ENCODE data around the gene FAT3.
A peak's percentile ranks its signal among the peaks of the same experiment; 100 is the strongest.

Gene FAT3

DNA sequence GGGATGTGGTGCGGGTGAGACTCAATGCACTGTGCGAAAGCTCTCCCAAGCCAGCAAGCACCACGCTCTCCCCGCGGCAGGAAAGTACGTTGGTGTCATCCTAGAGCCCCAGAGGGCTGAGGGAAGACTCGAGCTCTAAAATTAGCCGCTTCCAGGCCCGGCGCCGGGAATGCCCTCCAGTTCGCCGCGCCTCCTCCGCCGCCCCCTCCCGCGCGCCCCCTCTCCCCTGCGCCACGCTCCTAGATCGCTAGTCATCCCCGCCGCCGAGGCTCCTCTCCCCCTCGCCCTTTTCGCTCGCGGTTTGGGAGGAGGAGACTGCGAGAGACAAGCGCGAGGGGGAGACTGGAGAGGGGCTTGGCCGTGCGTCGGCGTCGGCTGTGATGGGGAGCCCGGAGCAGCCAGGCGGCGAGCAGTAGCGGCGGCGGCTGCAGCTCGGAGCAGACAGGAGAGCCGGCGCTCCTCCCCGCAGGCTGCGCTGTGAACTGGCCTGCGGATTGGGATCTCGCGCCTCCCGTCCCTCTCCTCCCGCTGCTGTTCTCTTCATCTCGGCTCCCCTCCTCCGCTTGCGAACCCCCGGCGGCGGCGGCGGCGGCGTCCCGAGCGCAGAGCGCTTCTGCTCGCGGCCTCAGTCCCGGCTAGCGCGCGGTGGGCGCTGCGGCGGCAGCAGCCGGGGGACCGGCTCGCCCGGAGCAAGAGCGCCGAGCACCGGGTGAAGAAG, at the start of gene FAT3:
Gene FAT3 (plus strand): TSS at position 412 of the 718 bp plus-strand sequence. CDS start 127,295 bp downstream, outside the sequence.
- H3K4me3 ChIP-seq (ENCODE audit: low read depth, low read length), result peak within 1 kb of the TSS; percentile 62
- CTCF ChIA-PET, result interaction anchor here (1.0 to 1.1 kb wide), 2 partner anchors 8 to 680 kb away, joined by 4 read pairs; no protein-coding TSS in a partner anchor
- no peak for DNase-seq (ENCODE audit: low read depth, low spot score)

DNA sequence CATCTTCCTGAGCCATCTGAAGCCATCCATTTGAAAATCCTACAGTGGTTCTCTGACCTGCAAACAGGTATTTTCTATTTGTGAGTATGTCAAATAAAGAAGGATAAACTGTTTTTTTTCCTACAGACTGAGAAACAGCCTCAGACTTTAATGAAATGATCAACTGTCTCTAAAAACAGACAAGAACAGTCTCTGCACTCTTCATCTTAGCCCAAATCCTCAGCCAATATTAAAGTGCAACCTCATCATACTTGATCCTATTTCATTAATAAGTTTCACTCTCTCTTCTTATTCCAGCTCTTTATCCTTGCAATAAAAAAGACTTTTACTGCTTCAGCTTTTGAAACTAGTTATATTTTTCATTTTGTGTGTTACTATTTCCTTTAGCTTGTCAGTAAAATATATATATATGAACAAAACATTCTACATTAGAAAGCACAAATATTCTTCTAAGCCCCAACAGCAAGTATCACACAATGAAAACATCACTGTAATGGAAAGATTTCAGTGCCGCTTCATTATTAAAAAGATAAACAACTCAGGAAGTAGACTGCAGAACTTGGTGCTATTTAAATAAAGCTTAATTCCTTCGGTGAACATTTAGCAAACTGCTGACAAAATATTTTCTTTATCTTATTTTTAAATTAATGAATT, 45.5 kb upstream of the FAT3 start:
- DNase-seq (ENCODE audit: low read depth, low spot score), result no peak
- TF ChIP-seq, protein P1, sequence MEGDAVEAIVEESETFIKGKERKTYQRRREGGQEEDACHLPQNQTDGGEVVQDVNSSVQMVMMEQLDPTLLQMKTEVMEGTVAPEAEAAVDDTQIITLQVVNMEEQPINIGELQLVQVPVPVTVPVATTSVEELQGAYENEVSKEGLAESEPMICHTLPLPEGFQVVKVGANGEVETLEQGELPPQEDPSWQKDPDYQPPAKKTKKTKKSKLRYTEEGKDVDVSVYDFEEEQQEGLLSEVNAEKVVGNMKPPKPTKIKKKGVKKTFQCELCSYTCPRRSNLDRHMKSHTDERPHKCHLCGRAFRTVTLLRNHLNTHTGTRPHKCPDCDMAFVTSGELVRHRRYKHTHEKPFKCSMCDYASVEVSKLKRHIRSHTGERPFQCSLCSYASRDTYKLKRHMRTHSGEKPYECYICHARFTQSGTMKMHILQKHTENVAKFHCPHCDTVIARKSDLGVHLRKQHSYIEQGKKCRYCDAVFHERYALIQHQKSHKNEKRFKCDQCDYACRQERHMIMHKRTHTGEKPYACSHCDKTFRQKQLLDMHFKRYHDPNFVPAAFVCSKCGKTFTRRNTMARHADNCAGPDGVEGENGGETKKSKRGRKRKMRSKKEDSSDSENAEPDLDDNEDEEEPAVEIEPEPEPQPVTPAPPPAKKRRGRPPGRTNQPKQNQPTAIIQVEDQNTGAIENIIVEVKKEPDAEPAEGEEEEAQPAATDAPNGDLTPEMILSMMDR (IDR thresholded peaks at IDR 0.05; ENCODE audit: insufficient read depth, low read length, missing control alignments), result no peak
- CTCF ChIA-PET, result no interaction called here
- no peak overlapping the region for H3K4me3 ChIP-seq (ENCODE audit: low read depth, low read length)
- POLR2A ChIA-PET, result no interaction called here

More for the DNA sequence above, at the start of gene FAT3:
- TF ChIP-seq, protein P1 (IDR thresholded peaks at IDR 0.05; ENCODE audit: insufficient read depth, low read length, missing control alignments), result no peak
- POLR2A ChIA-PET, result no interaction called here

DNA sequence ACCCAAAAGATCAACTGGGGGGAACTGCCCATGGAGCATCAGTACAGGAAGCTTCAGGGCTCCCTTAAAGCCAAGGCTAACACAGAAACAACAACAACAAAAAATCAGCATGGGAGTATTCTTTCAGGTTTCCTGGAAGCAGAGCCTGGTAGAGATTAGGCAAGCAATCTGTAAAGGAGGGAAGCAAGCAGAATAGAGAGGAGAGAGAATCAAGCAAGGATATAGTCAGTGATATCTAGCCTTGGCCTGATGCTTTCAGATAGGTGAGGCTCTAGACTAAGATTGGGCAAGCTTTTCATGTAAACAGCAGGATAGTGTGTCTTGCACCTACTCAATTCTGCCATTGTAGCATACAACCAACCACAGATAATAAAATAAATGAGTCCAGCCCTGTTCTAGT, 44.4 kb upstream of the FAT3 start:
- POLR2A ChIA-PET, result no interaction called here

DNA sequence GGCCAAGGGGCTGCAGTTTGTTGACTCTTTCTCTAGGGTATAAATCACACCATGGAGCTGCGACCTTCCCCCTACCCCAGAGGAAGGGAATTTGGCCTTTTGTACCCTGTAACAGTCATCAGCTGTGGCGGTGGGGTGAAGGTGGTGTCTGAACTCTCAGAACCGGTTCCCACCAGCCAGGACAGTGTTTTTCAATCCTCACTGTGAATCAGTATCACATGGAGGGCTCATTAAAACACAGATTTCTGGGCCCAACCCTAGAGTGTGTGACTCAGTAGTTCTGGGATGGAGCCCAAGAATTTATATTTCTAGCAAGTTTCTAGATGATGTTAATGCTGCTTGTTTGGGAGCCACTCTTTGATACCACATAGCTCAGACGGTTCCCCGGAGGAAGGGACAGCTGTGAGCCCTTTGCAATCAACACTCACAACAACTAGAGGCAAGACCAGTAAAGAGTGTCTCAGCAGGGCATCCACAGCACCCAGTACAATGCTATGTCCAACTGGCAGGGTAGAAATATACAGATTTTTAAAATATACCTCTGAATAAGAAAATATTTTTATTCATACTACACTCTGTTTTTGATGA, 43.9 kb upstream of the FAT3 start:
- peak; percentile 3 for DNase-seq (ENCODE audit: low read depth, low spot score)
- ChIA-PET CTCF (no interaction called here), POLR2A (no interaction called here)
- TF ChIP-seq, protein P1 (IDR thresholded peaks at IDR 0.05; ENCODE audit: insufficient read depth, low read length, missing control alignments), result no peak
- H3K4me3 ChIP-seq (ENCODE audit: low read depth, low read length), result no peak overlapping the region

More for the DNA sequence above, 44.4 kb upstream of the FAT3 start:
- DNase-seq (ENCODE audit: low read depth, low spot score), result no peak
- CTCF ChIA-PET, result no interaction called here
- TF ChIP-seq, protein P1 (IDR thresholded peaks at IDR 0.05; ENCODE audit: insufficient read depth, low read length, missing control alignments), result no peak
- H3K4me3 ChIP-seq (ENCODE audit: low read depth, low read length), result no peak overlapping the region

DNA sequence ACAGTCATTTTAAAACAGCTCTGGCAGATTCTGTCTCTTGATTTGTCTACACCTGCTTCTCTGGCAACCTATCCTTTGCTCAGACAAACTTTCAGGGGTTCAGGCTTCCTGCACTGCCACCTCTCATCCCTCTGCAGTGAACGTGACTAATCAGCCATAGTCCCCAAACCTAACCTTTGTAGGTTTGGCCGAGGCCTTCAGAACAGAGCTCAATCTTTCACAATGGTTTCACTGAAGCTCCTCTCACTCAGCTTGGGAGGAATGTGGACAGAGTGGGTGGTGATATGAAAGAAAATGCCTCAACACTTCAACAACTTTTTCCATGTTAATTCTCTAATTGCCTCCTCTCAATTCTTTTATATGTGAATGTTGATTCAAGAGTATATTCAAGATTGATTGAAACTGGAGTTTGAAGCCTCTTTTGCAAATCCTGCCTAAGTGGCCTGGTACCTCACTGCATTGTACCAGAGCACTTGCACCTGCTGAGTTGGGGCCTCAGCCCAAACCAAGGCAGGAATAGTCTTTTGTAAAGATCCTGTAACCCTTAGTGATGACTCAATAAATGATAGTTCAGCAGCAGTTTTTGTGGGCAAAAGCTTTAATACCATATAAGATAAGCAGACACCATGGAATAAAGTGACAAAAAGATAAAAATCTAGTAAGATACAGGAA, 33.9 kb upstream of the FAT3 start:
- CTCF ChIA-PET, result no interaction called here
- POLR2A ChIA-PET, result no interaction called here
- DNase-seq (ENCODE audit: low read depth, low spot score), result no peak
- TF ChIP-seq, protein P1 (IDR thresholded peaks at IDR 0.05; ENCODE audit: insufficient read depth, low read length, missing control alignments), result no peak
- no peak overlapping the region for H3K4me3 ChIP-seq (ENCODE audit: low read depth, low read length)

DNA sequence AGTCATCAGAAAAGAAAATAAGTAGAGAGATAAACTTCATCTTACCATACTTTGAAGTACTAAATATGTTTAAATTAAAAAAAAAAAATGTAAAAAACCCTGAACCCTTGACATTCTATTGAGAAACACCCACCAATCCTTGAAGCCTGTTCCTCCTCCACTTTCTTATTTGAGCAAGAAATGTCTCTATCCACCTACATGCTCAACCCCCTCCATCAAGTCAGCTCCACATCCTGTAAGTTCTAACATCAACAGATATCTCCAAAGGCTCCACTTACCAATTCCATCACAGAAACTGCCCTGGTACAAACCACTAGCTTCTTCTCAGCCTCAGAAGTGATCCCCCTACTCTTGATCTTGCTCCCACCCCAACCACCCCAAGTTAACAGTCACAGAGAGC, 32.5 kb upstream of the FAT3 start:
- H3K4me3 ChIP-seq (ENCODE audit: low read depth, low read length), result no peak overlapping the region
- no peak for DNase-seq (ENCODE audit: low read depth, low spot score)
- TF ChIP-seq, protein P1 (IDR thresholded peaks at IDR 0.05; ENCODE audit: insufficient read depth, low read length, missing control alignments), result no peak
- ChIA-PET CTCF (no interaction called here), POLR2A (no interaction called here)

All from AG04449 (cell line).